ENCODE data around the gene VSTM4.

VSTM4 gene

GRCh38 chr10:49141541-49142332 is 26.4 kb upstream of the VSTM4 start:
- no peak for DNase-seq

DNA sequence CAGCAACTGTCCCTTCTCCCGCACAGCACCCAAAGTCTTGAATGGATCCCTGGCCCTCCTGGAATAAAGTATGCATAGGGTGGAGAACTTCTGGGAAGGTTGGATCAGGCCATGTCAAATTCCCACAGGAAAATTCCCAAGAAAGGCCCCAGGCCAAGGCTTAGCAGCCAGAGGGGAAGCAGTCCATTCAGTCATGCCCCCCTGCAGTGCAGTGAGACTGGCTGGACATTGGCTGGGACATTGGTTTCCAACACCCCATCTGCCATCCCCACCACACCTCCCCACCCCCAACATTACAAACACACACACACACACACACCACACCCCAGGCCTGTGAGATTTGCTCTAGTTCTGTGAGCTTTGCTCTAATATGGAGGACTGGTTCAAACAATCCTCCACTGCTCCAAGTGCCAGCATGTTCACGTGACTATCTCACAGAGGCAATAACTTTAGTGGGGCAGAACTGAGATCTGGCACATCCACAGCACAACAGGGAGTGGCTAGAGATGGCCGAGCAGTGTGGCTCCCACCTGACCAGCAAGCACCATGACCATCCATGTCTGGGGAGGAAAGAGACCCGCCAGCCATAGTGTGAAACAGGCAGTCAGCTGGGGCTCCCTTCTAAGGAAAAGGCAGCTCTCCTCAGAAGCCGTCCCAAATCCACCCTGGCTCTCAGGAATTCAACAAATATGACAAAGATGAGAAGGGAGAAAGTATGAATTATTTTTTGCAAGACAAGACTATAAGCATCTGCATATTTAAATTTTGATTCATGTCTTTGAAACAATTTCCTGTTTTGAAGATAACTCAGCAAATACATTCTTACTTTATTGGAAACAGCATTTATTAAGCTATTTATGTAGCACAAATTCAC is 25.2 kb upstream of the VSTM4 start:
- no peak for DNase-seq

DNA sequence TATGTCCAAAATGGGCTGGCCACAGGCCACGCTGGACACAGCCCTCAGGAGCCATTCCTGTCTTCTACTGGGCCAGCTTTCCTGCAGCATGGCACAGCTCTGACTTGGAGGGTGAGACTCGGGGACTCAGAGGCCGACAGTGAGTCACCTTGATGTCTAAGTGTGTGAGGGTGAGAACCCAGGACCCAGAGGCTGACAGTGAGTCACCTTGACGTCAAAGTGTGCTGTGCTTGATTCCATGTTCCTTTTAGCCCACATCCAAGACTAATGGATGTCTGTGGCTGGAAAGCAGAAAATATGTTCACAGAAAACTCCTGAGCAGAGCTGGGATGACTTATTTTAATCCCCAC is 24.5 kb upstream of the VSTM4 start:
- no peak for DNase-seq

GRCh38 chr10:49139028-49139845 is 23.9 kb upstream of the VSTM4 start:
- DNase-seq: no peak

DNA sequence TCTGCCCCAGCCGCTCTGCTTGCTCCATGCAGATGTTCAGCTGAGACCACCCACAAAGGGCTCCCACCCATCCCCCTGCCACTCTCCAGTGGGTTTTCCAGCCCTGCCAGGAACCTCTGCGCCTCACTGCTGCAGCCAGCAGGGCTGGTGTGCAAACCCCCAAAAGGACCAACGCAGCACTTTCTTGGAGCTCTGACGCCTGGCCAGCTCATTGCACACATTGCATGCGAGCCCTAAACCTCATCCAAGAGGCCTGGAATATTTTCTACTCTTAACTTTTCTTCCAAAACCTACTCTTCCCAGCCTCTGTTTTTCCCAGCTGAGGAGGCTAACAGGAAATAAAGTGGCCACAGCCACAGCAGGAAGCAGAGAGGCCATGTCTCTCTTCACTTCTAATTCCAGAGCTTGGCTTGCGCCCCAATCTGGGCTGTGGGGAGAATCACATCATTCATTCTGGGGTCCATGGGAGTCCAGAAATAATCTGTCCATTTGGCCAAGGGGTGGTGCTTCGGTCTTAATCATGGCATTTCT is 23.1 kb upstream of the VSTM4 start:
- no peak for DNase-seq

DNA sequence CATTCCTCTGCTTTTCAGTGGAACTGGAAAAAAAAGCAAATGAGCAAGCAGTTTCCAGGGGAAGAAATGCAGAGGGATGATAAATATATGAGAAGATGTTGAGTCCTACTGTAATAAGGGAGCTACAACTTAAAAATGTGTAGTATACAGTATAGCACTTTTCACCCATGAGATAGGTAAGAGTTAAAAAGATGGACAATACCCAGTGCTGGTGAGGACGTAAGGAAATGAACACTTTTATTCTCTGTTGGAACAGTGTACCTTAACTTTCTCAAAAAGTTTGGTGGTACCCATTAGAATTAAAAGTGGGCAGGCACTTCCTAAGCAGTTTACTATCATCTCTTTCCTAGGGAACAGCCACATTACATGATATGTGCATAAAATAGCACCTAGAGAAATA is 21.2 kb upstream of the VSTM4 start:
- no peak for DNase-seq

DNA sequence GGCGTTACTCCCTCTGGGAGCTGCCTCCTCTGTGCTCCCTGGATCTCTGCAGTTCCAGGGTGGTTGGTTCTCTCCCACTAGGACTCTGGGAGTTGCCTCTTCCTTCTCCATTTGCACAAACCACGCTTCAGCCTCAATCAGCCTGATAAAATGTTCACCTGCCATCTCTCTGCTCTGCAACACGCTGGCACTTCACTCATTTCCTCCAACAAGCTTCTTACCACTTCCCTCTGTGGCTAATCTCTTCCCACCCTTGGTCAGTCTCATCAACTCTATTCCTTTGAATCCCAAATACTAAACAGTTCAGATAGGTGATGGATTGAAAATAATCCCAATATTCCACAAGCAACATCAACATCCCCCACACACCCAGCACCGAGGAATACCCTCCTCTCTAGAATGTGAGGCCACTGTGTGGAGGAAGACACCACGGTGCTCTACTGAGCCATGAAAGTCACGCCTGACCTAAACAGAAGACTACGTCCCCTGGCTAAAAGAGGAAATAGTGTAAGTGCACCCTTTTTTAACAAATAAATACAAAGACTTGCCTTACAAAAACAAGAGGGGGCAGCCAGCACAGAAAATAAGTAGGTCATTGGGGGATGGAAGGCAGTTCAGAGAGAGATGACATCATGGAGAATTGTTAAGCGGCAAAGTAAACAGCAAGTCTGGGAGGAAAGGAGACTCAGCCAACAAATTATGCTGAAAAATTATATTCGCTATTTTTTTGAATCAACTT is 20.4 kb upstream of the VSTM4 start:
- no peak for DNase-seq

- DNase-seq: no peak
Measured at GRCh38 chr10:49134327-49134726, 19.0 kb upstream of the VSTM4 start.

DNA sequence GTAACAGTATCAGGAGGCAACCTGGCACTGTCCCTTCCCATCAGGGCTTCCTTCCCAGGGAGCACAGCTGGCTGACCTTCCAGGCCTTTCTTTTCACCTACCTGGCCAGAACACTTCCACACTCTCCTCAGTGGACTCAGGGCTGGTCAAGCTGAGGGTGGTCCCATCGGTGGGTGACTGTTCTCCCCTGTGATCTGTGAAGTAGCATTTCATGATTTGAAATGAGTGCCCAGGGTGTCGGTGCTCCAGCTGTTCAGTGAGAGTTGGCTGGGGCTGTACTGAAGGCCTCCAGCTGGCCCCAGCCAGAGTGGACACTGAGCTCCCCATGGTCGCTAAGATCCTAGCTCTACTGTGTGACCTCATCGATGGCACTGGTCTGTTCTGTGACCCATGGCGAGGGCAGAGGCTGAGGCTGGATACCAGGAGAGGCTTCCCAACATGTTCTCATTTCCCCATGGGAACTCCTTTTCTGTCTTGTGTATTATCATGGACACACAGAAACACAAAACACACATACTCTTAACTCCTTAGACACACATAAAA is 18.5 kb upstream of the VSTM4 start, which contains the start of gene FAM170B:
TSS of gene FAM170B (minus strand) at position 316 of the 543 bp plus-strand sequence. CDS start at position 213, 103 bp downstream.
- DNase-seq: no peak

- DNase-seq: no peak
Measured at GRCh38 chr10:49132362-49132737, 17.0 kb upstream of the VSTM4 start.

DNA sequence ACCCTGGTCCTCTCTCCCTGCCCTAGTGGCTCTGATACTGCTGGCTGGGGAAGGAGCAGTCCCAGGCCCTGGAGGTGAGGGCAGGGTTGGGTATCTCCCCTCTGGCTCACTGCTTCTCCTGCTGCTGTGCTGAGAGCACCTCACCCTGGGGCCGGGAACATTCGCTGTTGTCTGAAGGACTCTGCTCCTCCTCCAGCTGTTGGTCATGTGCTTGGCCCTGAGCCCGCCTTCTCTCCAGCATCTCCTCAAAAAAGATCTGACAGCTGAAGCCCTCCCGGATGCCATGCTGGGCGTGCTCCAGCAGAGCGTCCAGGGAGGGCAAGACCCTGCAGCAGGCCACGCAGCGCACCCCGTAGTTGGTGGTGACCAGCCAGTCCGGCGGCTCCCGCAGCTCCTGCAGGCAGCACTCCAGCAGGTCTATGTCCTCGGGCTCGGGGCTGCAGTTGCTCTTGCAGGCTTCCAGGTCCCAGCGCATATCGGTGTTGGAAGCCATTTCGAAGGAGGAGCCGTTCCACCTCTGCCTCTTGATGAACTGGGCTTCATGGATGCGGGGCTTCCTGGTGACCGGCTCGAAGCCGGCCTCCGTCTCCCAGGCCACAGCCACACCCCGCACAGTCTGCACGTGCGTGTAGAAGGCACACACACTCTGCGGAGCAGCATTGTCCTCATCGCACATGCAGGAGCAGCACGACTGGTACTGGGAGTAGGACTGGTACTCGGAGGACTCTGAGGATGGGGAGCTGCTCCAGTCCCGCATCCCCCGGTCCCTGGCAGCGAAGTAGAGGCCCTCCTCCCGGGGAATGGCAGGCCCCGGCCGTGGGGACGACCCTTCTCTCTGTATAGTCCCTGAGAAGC is 16.4 kb upstream of the VSTM4 start:
- no peak for DNase-seq

DNA sequence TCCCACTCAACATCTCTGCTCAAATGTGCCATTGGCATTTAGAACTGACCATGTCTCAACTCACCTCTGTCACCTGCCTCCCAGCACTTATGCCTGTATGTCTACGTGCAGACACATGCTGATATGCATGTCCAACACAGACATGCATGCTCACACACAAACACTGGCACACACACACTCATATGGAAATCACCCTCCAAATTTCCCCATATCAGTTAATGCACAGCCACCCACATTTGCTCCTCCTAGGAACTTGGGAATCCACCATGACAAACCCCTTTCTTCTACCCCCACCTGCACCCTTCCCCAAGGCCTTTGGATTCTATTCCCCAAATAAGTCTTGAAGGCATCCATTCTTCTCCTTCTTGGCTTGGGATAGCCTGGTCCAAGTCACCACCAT is 14.1 kb upstream of the VSTM4 start:
- no peak for DNase-seq

DNA sequence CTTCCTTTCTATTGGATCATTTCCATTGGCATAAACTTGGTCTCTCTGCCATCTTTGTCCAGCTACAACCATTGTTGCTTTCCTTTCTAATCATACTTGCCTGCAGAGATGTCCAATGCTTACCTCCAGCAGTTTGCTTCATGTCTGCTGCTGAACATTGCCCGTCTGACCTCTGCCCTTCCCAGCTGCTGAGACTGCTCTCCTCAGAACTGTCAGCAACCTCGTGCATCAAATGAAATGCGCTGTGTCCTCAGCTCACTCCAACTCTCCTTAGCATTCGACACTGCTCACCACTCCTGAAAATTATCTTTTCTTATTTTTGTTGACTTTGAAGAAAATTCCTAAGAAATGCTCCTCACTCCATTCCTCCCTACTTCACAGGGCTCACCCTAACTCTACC is 13.5 kb upstream of the VSTM4 start:
- no peak for DNase-seq

DNA sequence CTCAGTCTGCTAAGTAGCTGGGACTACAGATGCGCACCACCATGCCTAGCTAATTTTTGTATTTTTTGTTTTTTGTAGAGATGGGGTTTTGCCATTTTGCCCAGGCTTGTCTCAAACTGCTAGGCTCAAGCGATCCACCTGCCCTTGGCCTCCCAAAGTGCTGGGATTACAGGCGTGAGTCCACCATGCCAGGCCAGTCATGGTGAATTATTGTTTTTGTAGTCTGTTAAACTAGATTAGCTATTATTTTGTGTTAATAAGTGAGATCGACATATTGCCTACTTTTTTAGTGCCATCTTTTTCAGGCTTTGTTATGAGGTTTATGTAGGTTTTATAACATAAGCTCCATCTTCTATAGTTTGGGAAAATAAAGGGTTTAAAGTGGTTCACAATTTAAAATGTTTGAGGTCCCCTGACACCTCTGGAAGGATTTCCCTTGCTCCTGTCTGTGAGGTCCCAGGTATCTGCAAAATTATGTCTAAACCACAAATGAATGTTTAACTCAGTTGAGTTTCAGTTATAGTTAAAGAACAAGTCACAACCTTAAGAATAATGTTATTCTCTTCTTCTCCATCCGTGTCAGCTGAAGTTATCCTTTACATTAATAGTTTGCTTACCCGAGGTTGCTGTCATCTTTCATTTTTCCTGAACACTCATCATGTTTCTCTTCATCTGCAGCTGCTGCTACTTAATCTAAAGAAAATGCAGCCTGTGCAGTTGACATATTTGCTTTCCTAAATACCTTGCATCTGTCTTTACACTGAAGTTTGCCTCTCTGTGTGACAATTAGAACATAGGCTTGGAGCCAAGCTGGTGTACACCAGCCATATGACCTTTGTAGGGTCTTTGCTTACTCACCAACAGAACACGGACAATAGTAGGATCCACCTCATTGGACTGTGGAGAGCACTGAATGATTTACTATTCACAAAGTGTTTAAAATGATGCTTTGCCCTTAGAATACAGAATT is 8.9 kb upstream of the VSTM4 start:
- no peak for DNase-seq

DNA sequence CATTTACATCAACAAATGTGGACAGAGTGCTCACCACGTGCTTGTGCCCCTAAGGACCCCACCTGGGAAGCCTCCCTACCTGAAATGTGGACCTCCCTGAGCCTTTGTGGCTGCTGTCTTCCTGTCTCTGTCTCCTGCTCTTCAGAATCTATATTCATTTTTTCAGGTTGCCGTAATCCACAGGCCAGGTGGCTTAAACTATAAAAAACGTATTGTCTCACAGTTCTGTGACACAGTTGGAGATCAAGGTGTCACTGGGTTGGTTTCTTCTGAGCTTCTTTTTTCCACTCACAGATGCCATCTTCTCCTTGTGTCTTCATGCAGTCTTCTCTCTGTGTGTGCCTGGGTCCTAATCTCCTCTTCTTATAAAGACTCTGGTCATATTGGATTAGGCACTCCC is 5.6 kb upstream of the VSTM4 start:
- no peak for DNase-seq

GRCh38 chr10:49119746-49120145 is 4.4 kb upstream of the VSTM4 start:
- DNase-seq: no peak

- no peak for DNase-seq
Measured at GRCh38 chr10:49118430-49119074, 3.2 kb upstream of the VSTM4 start.

- no peak for DNase-seq
Measured at GRCh38 chr10:49117376-49118070, 2.2 kb upstream of the VSTM4 start.
